Measurements from ENCODE around the gene NOTUM.

DNA sequence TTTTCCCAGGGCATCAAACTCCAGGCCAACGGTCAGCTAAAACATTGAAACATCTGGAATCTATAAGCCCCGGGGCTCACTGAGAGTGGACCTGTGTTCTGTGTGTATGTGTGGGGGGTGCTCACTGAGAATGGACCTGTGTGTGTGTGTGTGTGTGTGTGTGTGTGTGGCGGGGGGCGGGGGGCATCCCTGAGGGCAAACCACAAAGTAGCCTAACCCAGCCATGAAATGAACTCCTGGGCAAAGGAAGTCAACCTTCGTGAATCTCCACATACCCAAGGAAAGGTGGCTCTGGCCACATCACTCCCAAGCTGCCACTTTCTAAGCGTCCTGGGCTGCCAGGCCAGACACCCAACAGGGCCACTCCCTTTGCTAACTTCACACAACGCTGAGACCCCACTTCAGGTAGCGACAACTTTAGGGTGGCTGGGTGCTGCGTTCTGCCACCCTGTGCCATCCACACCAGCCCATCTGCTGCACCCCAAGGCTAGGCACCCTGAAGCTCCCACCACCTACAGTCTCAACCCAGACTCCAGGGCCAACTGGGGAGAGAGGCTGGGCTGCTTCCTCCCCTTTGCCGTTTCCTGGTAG is 35.0 kb downstream of the NOTUM start:
- TF ChIP-seq ZNF274 (IDR thresholded peaks at IDR 0.05; ENCODE audit: low read depth, low read length), result no peak
- TF ChIP-seq YY1 (IDR thresholded peaks at IDR 0.05; ENCODE audit: insufficient read depth, insufficient read length), result no peak
- no peak for TF ChIP-seq SUZ12 (IDR thresholded peaks at IDR 0.05; ENCODE audit: extremely low read depth, insufficient read depth, insufficient read length)

Data from NT2/D1 (cell line).